ENCODE measurements around the gene LRMDA.

DNA sequence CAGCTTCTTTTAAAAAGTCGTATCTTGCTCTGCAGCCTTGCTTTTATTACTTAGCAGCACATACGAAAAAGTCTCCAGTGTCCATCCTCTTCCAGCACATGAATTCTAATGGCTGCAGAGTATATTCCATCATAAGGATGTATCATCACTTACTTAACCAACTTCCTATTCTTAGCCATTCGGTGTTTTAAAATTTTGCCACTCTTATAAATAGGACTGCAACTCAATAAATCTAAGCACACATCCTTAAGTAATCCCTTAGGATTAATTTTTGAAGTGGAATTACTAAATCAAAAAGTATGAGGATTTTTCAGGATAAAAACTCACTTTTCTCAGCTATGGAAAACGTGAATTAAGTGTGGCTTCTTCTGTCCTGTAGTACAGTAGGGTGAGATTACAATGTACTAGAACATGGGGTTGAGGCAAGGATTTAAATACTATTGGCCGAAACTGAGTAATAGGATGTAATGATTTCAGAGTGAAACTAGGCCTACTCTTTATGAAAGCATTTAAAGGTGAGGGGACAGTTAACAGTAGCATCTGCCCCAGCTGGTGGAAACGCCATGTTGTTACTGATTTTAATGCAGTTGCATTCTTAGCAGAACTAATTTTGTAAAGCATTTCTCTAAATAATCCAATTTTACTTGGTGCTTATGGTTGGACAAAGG lies 1035.5 kb downstream of the LRMDA start:
- TF ChIP-seq CTCF (IDR thresholded peaks at IDR 0.05; ENCODE audit: borderline replicate concordance, extremely low read depth, low read length, poor library complexity, severe bottlenecking) (no peak), EZH2 (IDR thresholded peaks at IDR 0.05; ENCODE audit: borderline replicate concordance, low read depth, low read length, severe bottlenecking) (no peak)

Measured in DND-41 (cell line).